NCI-H187 (cell line): Measurements from ENCODE around the gene ZBTB20.
A peak's percentile ranks its signal among the peaks of the same experiment; 100 is the strongest.

Experiments used
- DNase-seq, 2 experiments: peaks; one replicate each; lab custom pipeline; 2025; lab: John Stamatoyannopoulos, UW

The ZBTB20 gene

GRCh38 chr3:114333180-114333922, 813.7 kb downstream of the ZBTB20 start:
- DNase-seq: no peak

GRCh38 chr3:114332342-114333179, 814.5 kb downstream of the ZBTB20 start:
- peak; percentile 12 to 24 for DNase-seq

- no peak for DNase-seq
Observed at GRCh38 chr3:114331710-114332109, 815.4 kb downstream of the ZBTB20 start.

GRCh38 chr3:114331007-114331406, 816.1 kb downstream of the ZBTB20 start:
- DNase-seq: no peak

GRCh38 chr3:114329823-114330222, 817.3 kb downstream of the ZBTB20 start:
- DNase-seq: no peak

- DNase-seq: no peak
Observed at GRCh38 chr3:114328345-114328744, 818.7 kb downstream of the ZBTB20 start.

GRCh38 chr3:114327665-114328064, 819.4 kb downstream of the ZBTB20 start:
- DNase-seq: no peak

- no peak for DNase-seq
Observed at GRCh38 chr3:114323546-114324254, 823.4 kb downstream of the ZBTB20 start.

GRCh38 chr3:114320246-114320645, 826.8 kb downstream of the ZBTB20 start:
- DNase-seq: no peak

GRCh38 chr3:114319453-114319852, 827.6 kb downstream of the ZBTB20 start:
- no peak for DNase-seq

- no peak for DNase-seq
Observed at GRCh38 chr3:114318295-114318694, 828.8 kb downstream of the ZBTB20 start.

GRCh38 chr3:114314282-114314681, 832.8 kb downstream of the ZBTB20 start:
- DNase-seq: no peak

- no peak for DNase-seq
Observed at GRCh38 chr3:114313426-114313825, 833.7 kb downstream of the ZBTB20 start.

- DNase-seq: no peak
Observed at GRCh38 chr3:114310695-114311094, 836.4 kb downstream of the ZBTB20 start.

- no peak for DNase-seq
Observed at GRCh38 chr3:114308830-114309229, 838.3 kb downstream of the ZBTB20 start.

- no peak for DNase-seq
Observed at GRCh38 chr3:114308377-114308776, 838.7 kb downstream of the ZBTB20 start.

- DNase-seq: no peak
Observed at GRCh38 chr3:114307832-114308231, 839.3 kb downstream of the ZBTB20 start.

GRCh38 chr3:114307222-114307830, 839.8 kb downstream of the ZBTB20 start:
- DNase-seq: no peak

GRCh38 chr3:114299941-114300624, 847.0 kb downstream of the ZBTB20 start:
- DNase-seq: no peak

GRCh38 chr3:114299421-114299820, 847.7 kb downstream of the ZBTB20 start:
- DNase-seq: no peak

GRCh38 chr3:114295946-114296345, 851.1 kb downstream of the ZBTB20 start:
- DNase-seq: no peak
